Measurements from ENCODE around the gene THEMIS2.
"Not testable (repeated sequence)": the region's sequence is repeated elsewhere in the genome, so short reads cannot be mapped to it uniquely, and the experiment has no call there.

The THEMIS2 gene

GRCh38 chr1:27863538-27863915 is 8.8 kb upstream of the THEMIS2 start:
- no peak for DNase-seq

- DNase-seq = no peak
These were observed 8.0 kb upstream of the THEMIS2 start for GRCh38 chr1:27864264-27864895.

GRCh38 chr1:27865821-27866220 is 6.5 kb upstream of the THEMIS2 start:
- DNase-seq = no peak

- DNase-seq = no peak
These were observed 3.8 kb upstream of the THEMIS2 start for GRCh38 chr1:27868556-27868931.

- no peak for DNase-seq
These were observed 3.2 kb upstream of the THEMIS2 start for GRCh38 chr1:27868932-27869718.

- no peak for DNase-seq
These were observed 2.6 kb upstream of the THEMIS2 start for GRCh38 chr1:27869719-27870085.

GRCh38 chr1:27871076-27871475 is 1.3 kb upstream of the THEMIS2 start:
- not testable (repeated sequence) for DNase-seq

GRCh38 chr1:27872802-27873551 is 633 bp downstream of the THEMIS2 start:
- no peak for DNase-seq

- DNase-seq = no peak
These were observed 1.5 kb downstream of the THEMIS2 start for GRCh38 chr1:27873671-27874384.

- no peak for DNase-seq
These were observed 4.2 kb downstream of the THEMIS2 start for GRCh38 chr1:27876341-27877114.

- DNase-seq = no peak
These were observed 4.7 kb downstream of the THEMIS2 start for GRCh38 chr1:27877115-27877416.

- DNase-seq = no peak
These were observed 5.7 kb downstream of the THEMIS2 start for GRCh38 chr1:27878039-27878438.

- DNase-seq = no peak
These were observed 6.5 kb downstream of the THEMIS2 start for GRCh38 chr1:27878787-27879335.

GRCh38 chr1:27879374-27880082 is 7.2 kb downstream of the THEMIS2 start:
- no peak for DNase-seq

- no peak for DNase-seq
These were observed 10.2 kb downstream of the THEMIS2 start for GRCh38 chr1:27882543-27882903.

- no peak for DNase-seq
These were observed 11.2 kb downstream of the THEMIS2 start for GRCh38 chr1:27883536-27883935.

- DNase-seq = no peak
These were observed 11.9 kb downstream of the THEMIS2 start for GRCh38 chr1:27884006-27884954.

GRCh38 chr1:27885114-27885528 is 12.8 kb downstream of the THEMIS2 start:
- DNase-seq = no peak

GRCh38 chr1:27885621-27886352 is 13.4 kb downstream of the THEMIS2 start:
- DNase-seq = no peak

- DNase-seq = no peak
These were observed 14.0 kb downstream of the THEMIS2 start for GRCh38 chr1:27886353-27886679.

All from islet precursor cell (in vitro differentiated cells).